Activated CD4-positive, CD25-positive, alpha-beta regulatory T cell (primary cell): Measurements from ENCODE around the gene RCN1.
"Not testable (repeated sequence)": the region's sequence is repeated elsewhere in the genome, so short reads cannot be mapped to it uniquely, and the experiment has no call there.

Experiments used
- DNase-seq, 4 experiments: peaks; one replicate each; lab custom pipeline; 2025; lab: John Stamatoyannopoulos, UW

RCN1 gene

GRCh38 chr11:32090545-32091370 is at the start of gene RCN1:
TSS of gene RCN1 (plus strand) at chr11:32091074. CDS start at chr11:32091197, 123 bp downstream.
- DNase-seq, result peak; percentile 8 to 35 (median 8)

GRCh38 chr11:32043737-32044136 is 47.1 kb upstream of the RCN1 start:
- no peak for DNase-seq

- DNase-seq, result no peak
Observed at GRCh38 chr11:32044158-32044863, 46.6 kb upstream of the RCN1 start.

GRCh38 chr11:32045456-32045855 is 45.4 kb upstream of the RCN1 start:
- DNase-seq, result no peak

- no peak for DNase-seq
Observed at GRCh38 chr11:32050264-32050663, 40.6 kb upstream of the RCN1 start.

GRCh38 chr11:32052215-32052614 is 38.7 kb upstream of the RCN1 start:
- DNase-seq, result peak in 3 of 4 experiments; percentile 6 to 24 (median 12)

GRCh38 chr11:32053151-32053888 is 37.6 kb upstream of the RCN1 start:
- DNase-seq, result no peak

- no peak for DNase-seq
Observed at GRCh38 chr11:32055861-32056260, 35.0 kb upstream of the RCN1 start.

- DNase-seq, result no peak
Observed at GRCh38 chr11:32056438-32056837, 34.4 kb upstream of the RCN1 start.

- DNase-seq, result no peak
Observed at GRCh38 chr11:32059686-32060462, 31.0 kb upstream of the RCN1 start.

- DNase-seq, result no peak
Observed at GRCh38 chr11:32062540-32062939, 28.3 kb upstream of the RCN1 start.

GRCh38 chr11:32063031-32063430 is 27.8 kb upstream of the RCN1 start:
- DNase-seq, result not testable (repeated sequence)

GRCh38 chr11:32065865-32066629 is 24.8 kb upstream of the RCN1 start:
- no peak for DNase-seq

GRCh38 chr11:32068134-32068870 is 22.6 kb upstream of the RCN1 start:
- no peak for DNase-seq

- no peak for DNase-seq
Observed at GRCh38 chr11:32069361-32070058, 21.4 kb upstream of the RCN1 start.

GRCh38 chr11:32070692-32071091 is 20.2 kb upstream of the RCN1 start:
- DNase-seq, result no peak

- no peak for DNase-seq
Observed at GRCh38 chr11:32071811-32072210, 19.1 kb upstream of the RCN1 start.

- DNase-seq, result no peak
Observed at GRCh38 chr11:32072872-32073643, 17.8 kb upstream of the RCN1 start.

- DNase-seq, result no peak
Observed at GRCh38 chr11:32073644-32074026, 17.2 kb upstream of the RCN1 start.
